GM21528 (cell line): Measurements from ENCODE around the gene BCAS3.

Experiments used
- ATAC-seq: cut with Tn5 transposase; IDR thresholded peaks from one replicate; pipeline ENCODE4 v1.9.1; 2021; ENCODE audit warnings: mild to moderate bottlenecking, moderate library complexity; ENCODE audit not compliant: unreplicated experiment, low FRiP score

The BCAS3 gene

GRCh38 chr17:61363601-61364462 is 686.2 kb downstream of the BCAS3 start:
- ATAC-seq = no peak

- ATAC-seq = no peak
Observed at GRCh38 chr17:61364463-61364846, 686.8 kb downstream of the BCAS3 start.

- no peak for ATAC-seq
Observed at GRCh38 chr17:61366076-61366714, 688.5 kb downstream of the BCAS3 start.

GRCh38 chr17:61366715-61367413 is 689.2 kb downstream of the BCAS3 start:
- no peak for ATAC-seq

GRCh38 chr17:61368049-61368831 is 690.6 kb downstream of the BCAS3 start:
- ATAC-seq = no peak

GRCh38 chr17:61368832-61369450 is 691.3 kb downstream of the BCAS3 start:
- no peak for ATAC-seq

GRCh38 chr17:61369751-61370150 is 692.1 kb downstream of the BCAS3 start:
- ATAC-seq = no peak

- ATAC-seq = no peak
Observed at GRCh38 chr17:61371179-61371578, 693.5 kb downstream of the BCAS3 start.

GRCh38 chr17:61371606-61372005 is 694.0 kb downstream of the BCAS3 start:
- ATAC-seq = no peak

GRCh38 chr17:61372436-61372835 is 694.8 kb downstream of the BCAS3 start:
- no peak for ATAC-seq

- no peak for ATAC-seq
Observed at GRCh38 chr17:61376931-61377838, 699.5 kb downstream of the BCAS3 start.

- ATAC-seq = no peak
Observed at GRCh38 chr17:61378658-61379456, 701.2 kb downstream of the BCAS3 start.

- ATAC-seq = no peak
Observed at GRCh38 chr17:61379457-61380216, 702.0 kb downstream of the BCAS3 start.

- no peak for ATAC-seq
Observed at GRCh38 chr17:61380217-61380835, 702.7 kb downstream of the BCAS3 start.

GRCh38 chr17:61380836-61381525 is 703.3 kb downstream of the BCAS3 start:
- no peak for ATAC-seq

GRCh38 chr17:61381537-61381936 is 703.9 kb downstream of the BCAS3 start:
- no peak for ATAC-seq
